ENCODE measurements around the gene MAST3.
"Not testable (repeated sequence)": the region's sequence is repeated elsewhere in the genome, so short reads cannot be mapped to it uniquely, and the experiment has no call there.

Gene MAST3

GRCh38 chr19:18141031-18141430 lies 43.5 kb downstream of the MAST3 start:
- no peak for DNase-seq

DNA sequence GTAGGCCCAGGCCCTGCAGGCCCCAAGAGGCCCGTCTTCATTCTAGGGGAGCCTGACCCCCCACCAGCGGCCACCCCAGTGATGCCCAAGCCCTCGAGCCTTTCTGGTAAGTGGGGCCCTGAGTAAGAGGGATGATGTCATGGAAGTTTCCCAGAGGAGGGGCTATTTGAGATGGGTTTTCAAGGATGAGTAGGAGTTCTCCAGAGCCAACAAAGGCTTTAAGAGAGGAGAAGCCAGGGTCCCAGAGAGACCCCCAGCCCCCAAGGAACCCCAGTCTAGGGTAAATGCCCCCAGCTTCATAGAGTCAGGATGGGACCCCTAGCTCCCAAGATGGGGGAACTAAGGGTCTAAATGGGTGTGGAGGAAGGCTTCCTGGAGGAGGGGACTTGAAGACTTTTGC lies 46.3 kb downstream of the MAST3 start:
- no peak for DNase-seq

DNA sequence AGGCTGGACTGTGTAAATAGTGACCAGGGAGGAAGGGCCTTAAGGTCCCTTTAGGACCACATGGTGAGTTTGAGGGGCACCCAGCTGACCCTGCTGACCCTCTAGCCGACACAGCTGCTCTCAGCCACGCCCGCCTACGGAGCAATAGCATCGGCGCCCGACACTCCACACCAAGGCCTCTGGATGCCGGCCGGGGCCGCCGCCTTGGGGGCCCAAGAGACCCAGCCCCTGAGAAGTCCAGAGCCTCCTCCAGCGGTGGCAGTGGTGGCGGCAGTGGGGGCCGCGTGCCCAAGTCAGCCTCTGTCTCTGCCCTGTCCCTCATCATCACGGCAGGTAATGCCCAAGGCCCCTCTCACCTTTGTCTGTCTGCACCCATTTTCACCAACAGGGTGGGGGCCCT lies 46.8 kb downstream of the MAST3 start:
- DNase-seq, result no peak

GRCh38 chr19:18144906-18145305 lies 47.3 kb downstream of the MAST3 start:
- no peak for DNase-seq

GRCh38 chr19:18145391-18145999 lies 47.9 kb downstream of the MAST3 start:
- no peak for DNase-seq

DNA sequence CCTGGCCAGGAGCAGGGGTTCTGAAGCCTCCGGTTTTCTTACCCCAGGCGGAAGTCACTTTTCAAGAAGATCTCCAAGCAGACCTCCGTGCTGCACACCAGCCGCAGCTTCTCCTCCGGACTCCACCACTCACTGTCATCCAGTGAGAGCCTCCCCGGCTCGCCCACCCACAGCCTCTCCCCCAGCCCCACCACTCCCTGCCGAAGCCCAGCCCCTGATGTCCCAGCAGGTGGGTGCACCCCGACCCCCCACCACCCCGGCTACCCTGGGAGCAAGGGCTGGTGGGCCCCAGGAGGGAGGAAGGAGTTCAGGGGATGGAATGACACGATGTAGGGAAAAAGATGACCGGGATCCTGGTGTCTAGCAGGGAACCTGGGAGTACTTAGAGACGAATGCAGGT lies 49.8 kb downstream of the MAST3 start:
- no peak for DNase-seq

GRCh38 chr19:18149596-18149975 lies 52.0 kb downstream of the MAST3 start:
- DNase-seq, result no peak

DNA sequence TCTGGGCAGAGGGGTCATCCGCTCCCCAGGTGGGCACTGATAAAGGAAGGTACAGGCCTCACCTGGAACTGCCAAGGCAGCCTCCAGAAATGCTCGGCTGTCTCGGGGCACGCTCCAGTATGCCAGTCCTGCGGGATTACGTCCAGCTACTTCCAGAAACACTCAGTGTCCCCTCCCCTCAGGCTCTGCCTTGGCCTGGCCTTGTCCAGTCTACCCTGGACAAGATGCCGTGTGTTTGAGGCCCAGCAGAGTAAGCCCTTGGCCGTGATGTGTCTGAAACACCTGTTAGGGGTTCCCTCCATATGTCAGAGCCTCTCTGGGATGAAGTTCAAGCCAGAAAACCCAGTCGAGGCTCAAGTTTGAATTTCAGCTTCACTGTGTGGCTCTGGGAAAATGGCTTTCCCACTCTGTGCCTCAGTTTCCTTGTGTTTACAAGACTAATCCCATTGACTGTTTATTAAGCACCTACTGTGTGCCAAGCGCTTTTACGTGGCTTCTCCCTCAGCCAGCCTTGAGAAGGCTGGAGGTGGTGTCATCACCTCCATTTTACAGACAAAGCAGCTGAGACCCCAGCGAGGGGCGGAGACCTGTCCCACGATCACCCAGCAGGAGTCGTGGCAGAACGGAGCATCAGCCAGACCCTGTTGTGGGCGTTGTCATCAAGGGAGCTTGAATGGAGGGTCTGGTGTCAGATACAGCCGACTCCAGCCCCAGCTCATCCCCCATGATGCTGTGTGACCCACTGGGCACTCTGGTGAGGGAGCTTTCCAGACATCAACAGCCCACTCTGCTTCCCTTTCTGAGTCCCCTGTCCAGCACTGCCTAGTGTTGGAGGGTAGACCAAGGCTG lies 53.4 kb downstream of the MAST3 start:
- no peak for DNase-seq

DNA sequence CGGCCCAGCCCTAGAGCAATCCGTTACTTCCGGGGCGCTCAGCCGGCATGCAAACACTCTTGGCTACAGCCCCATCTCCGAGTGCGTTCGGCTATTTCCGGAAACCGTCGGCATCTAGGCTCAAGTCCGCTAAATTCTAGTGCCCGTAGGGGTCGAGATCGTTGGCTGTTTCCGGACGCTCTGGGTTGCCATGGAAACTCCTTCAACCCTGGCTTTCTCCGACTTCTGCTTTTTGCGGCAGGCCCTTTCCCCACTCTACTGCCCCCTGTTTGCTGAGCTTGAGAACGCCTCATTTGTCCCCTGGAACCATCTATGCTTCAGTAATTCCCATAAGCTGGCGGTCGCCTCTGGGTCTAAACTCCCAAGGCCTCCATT lies 54.9 kb downstream of the MAST3 start:
- peak; percentile 97 for DNase-seq

DNA sequence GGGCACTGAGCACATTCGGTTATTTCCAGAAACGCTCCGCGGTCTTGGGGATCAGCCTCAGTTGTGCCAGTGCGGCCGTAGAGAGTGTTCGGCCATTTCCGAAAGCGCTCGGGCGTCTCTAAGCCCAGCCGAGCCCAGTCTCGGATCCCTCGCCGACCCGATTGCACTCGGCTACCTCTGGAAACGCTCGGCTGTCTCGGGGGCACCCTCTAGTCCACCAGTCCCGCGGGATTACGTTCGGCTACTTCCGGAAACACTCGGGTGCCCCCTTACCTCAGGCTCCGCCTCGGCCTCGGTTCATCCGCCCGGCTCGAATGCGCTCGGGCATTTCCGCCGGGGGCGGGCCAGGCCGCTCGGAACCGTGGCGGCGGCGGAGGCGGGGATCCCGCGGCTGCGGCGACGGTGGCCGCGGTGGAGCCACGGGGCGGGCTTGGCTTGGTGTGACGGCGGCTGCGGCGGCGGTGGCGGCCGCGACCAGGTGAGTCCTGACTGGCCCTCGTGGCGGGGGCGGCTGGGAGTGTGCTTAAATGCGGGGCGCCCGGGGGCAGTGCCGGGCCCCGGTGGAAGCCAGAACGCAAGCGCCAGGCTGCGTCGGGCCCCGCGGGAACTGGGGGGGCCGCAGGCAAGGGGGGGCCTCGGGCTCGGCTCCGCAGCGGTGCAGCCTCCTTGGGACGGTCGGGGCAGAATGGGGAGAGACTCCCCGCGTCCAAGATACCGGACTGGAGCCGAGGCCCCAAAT lies 55.4 kb downstream of the MAST3 start, which contains the start of gene PIK3R2:
Gene PIK3R2, plus strand, starts transcription at position 347 of the 739 bp plus-strand sequence. CDS start 2,717 bp downstream, outside the sequence.
- DNase-seq, result peak; percentile 99

DNA sequence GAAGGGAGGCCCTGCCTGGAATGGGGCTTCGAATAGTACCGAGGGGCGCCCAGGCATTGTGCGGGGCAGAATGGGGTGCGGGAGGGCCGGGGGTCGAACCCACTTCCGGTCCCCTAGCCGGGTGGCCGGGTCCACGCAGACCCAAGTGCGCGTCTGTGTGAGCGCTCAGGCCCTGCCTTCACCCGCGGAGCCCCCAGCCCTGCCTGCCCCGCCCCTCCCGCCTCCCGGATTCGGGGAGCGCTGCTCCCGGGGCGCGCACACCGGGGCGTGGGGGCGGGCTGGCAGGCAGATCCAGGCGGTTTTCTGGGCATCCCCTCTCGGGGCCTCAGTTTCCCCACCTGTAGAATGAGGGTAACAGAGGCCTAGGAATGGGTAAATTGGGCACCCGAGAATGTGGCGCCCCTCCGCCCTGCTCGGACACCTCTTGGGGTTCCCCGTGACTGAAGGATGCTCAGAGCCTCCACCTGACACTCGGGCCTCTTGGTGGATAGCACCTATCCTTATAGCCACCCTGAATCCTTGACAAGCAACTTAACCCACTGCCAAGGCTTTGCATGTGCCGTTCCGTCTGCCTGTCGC lies 56.1 kb downstream of the MAST3 start:
- DNase-seq, result no peak

DNA sequence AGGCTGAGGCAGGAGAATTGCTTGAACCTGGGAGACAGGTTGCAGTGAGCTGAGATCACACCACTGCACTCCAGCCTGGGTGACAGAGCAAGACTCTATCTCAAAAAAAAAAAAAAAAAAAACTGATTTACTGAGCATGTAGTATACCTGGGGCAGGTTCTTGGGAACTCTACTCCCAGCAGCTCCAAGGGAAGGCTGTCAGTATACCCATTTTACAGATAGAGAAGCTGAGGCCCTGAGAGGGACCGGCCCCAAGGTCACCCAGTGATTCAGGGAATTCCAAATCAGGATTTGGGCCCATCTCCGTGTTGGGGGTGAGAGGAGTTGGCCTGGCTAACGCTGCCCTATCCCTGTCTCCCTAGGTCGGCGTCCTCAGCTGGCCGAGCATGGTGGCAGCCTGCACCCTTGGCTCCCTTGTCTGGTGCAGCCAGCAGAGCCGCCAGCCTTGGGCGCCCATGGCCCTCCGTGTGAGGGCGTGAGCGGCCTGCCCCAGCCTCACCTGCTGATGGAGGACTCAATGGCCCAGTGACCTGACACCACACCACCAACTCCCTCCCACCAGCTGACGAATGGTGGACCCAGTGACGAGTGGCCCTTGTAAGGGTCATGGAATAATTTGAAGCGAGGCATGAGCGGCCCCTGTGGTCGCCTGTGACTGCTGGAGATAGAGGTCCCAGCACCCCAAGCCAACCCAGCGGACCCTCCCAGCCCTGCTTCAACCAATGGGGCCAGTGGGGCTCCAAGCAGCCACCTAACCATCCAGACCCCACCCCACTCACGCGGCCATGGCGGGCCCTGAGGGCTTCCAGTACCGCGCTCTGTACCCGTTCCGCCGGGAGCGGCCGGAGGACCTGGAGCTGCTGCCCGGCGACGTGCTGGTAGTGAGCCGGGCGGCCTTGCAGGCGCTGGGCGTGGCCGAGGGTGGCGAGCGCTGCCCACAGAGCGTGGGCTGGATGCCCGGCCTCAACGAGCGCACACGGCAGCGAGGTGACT lies 57.8 kb downstream of the MAST3 start:
- DNase-seq, result no peak

DNA sequence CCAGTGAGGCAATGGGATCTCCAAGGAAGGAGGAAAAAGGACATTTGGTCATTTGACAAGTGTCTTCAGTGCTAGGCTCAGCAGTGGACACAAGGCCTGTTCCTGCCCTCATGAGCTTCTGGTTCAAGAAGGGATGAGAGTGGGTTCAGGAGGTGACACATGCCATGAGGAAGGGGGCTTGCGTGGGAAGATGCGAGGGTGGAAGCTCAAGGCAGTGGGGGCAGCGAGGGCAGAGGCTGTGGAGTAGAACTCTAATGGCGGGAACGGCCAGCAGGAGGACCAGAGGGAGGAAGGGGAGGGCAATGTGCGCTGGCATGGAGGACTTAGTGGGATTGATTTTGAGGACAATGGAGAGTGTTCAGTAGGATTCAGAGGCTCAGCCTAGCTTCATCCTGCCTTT lies 58.7 kb downstream of the MAST3 start:
- no peak for DNase-seq

- no peak for DNase-seq
Observed at GRCh38 chr19:18156841-18157464, 59.4 kb downstream of the MAST3 start.

- DNase-seq, result no peak
Observed at GRCh38 chr19:18157465-18158063, 60.0 kb downstream of the MAST3 start.

DNA sequence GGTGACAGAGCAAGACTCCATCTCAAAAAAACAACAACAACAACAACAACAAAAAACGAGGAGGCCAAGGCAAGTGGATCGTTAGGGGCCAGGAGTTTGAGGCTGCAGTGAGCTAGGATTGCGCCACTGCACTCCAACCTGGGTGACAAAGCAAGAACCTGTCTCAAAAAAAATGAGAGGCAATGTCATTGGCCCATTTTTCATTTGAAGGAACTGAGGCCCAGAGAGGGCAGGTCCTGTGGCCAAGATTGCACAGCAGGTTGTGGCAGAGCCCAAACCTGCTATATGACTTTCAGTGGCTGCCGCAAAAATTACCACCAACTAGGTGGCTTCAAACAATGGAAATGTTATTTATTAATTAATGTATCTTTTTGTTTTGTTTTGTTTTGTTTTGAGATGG lies 60.9 kb downstream of the MAST3 start:
- no peak for DNase-seq

DNA sequence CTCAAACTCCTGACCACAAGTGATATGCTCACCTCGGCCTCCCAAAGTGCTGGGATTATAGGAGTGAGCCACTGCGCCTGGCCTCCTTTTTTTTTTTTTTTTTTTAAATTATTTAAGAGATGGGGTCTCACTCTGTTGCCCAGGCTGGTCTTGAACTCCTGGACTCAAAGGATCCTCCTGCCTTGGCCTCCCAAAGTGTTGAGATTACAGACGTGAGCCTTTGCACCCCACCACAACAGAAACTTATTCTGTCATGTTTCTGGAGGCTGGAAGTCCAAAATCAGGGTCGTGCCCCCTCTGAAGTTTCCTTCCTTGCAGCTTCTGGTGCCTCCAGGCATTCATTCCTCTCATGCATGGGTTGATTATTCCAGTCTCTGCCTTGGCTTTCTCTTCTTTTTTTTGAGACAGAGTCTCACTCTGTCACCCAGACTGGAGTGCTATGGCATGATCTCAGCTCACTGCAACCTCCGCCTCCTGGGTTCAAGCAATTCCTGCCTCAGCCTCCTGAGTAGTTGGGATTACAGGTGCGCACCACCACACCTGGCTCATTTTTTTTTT lies 61.6 kb downstream of the MAST3 start:
- DNase-seq, result not testable (repeated sequence)

DNA sequence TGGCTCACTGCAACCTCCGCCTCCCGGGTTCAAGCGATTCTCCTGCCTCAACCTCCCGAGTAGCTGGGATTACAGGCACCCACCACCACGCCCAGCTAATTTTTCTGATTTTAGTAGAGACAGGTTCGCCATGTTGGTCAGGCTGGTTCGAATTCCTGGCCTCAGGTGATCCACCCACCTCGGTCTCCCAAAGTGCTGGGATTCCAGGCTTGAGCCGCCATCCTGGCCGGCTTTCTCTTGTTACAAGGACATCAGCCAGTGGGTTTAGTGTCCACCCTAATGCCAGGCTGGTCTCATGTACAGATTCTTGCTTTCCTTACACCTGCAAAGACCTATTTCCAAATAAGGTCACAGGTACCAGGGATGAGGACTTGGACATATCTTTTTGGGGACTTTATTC lies 62.2 kb downstream of the MAST3 start:
- DNase-seq, result no peak

GRCh38 chr19:18160493-18160970 lies 63.0 kb downstream of the MAST3 start:
- DNase-seq, result no peak

GRCh38 chr19:18160971-18161635 lies 63.5 kb downstream of the MAST3 start:
- peak; percentile 89 for DNase-seq
